ENCODE results near the gene JMJD6. TPM values are rescaled to one million over a fixed set of nuclear protein-coding genes. Genes with fewer than 3 reads are reported as not detected.

The JMJD6 gene
- total and polyA plus RNA-seq, 11 donors: 30.1 to 75.6 (median 39.1) TPM

GRCh38 chr17:76673729-76674128 lies 52.7 kb downstream of the JMJD6 start:
- TF ChIP-seq POLR2A (IDR thresholded peaks at IDR 0.05): no peak
- TF ChIP-seq, protein P1, sequence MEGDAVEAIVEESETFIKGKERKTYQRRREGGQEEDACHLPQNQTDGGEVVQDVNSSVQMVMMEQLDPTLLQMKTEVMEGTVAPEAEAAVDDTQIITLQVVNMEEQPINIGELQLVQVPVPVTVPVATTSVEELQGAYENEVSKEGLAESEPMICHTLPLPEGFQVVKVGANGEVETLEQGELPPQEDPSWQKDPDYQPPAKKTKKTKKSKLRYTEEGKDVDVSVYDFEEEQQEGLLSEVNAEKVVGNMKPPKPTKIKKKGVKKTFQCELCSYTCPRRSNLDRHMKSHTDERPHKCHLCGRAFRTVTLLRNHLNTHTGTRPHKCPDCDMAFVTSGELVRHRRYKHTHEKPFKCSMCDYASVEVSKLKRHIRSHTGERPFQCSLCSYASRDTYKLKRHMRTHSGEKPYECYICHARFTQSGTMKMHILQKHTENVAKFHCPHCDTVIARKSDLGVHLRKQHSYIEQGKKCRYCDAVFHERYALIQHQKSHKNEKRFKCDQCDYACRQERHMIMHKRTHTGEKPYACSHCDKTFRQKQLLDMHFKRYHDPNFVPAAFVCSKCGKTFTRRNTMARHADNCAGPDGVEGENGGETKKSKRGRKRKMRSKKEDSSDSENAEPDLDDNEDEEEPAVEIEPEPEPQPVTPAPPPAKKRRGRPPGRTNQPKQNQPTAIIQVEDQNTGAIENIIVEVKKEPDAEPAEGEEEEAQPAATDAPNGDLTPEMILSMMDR (IDR thresholded peaks at IDR 0.05): no peak
- intact Hi-C loops (cut with DNase I): loop anchor here in 5 of 10 donors (5.0 kb wide), 2 partner anchors 39 to 116 kb away; partner anchors contain the start of gene MXRA7 (in 4 of the 5)

DNA sequence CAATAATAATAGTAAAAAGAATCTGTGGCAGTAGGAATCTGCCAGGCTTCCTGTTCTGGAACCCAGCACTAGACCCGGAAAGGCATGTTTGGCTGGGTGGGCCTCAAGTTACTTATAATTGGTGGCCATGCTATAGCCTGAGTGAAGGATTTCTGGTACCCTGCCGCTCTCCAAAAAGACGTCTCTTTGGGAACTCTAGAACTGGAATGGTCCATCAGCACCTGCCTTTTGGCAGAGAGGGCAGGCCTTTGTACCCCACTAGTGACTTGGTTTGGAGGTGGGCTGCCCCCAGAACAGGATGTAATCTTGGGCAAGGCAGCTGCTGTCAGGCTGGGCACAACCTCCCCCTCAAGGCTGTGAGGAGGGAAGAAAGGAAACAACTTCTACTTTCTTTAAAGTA lies 53.5 kb downstream of the JMJD6 start:
- TF ChIP-seq, protein P1 (IDR thresholded peaks at IDR 0.05): no peak
- no peak for TF ChIP-seq POLR2A (IDR thresholded peaks at IDR 0.05)
- intact Hi-C loops (cut with DNase I): loop anchor here in 5 of 10 donors (5.0 kb wide), 2 partner anchors 39 to 116 kb away; partner anchors contain the start of gene MXRA7 (in 4 of the 5)
- DNase-seq (no peak), ATAC-seq (no peak)
- Histone ChIP-seq H3K4me1 (peaks cover 0 to 26% (median 14%) of the 10 kb centered on the region in 12 donors), H3K36me3 (peaks cover 0 to 29% (median 23%) of the 10 kb centered on the region in 9 donors), H3K4me3 (no peak overlapping the region), H3K27me3 (no peaks in the 10 kb centered on the region), H3K27ac (peak overlapping the region in 3 of 12 donors; percentile 34 to 92 (median 86)), H3K9me3 (no peaks in the 10 kb centered on the region)
- WGBS, 4 donors: 93 to 99% (median 96%) methylated on average over 3 of the region's 3 CpGs

More at GRCh38 chr17:76673729-76674128, 52.7 kb downstream of the JMJD6 start:
- Histone ChIP-seq H3K4me3 (no peak overlapping the region), H3K4me1 (peaks cover 0 to 26% (median 14%) of the 10 kb centered on the region in 12 donors), H3K9me3 (no peaks in the 10 kb centered on the region), H3K36me3 (peaks cover 0 to 34% (median 25%) of the 10 kb centered on the region in 9 donors), H3K27me3 (no peaks in the 10 kb centered on the region), H3K27ac (peak overlapping the region in 1 of 12 donors; percentile 7)
- DNase-seq (no peak), ATAC-seq (no peak)
- 75 to 81% (median 77%) methylated on average over 5 of the region's 5 CpGs for WGBS, 4 donors

- H3K27ac ChIP-seq: peak overlapping the region; percentile 69 to 95 (median 90)
- H3K36me3 ChIP-seq: peaks cover 0 to 23% (median 17%) of the 10 kb centered on the region in 9 donors
- H3K4me3 ChIP-seq: peak overlapping the region; percentile 46 to 79 (median 69)
- 56 to 63% (median 61%) methylated on average over 13 of the region's 13 CpGs for WGBS, 4 donors
- TF ChIP-seq POLR2A (IDR thresholded peaks at IDR 0.05): no peak
- TF ChIP-seq, protein P1 (IDR thresholded peaks at IDR 0.05): no peak
- intact Hi-C loops (cut with DNase I): loop anchor here in 5 of 10 donors (5.0 kb wide), 2 partner anchors 40 to 115 kb away; partner anchors contain the start of gene MXRA7 (in 4 of the 5)
- H3K4me1 ChIP-seq: peaks cover 0 to 26% (median 14%) of the 10 kb centered on the region in 12 donors
- no peaks in the 10 kb centered on the region for H3K27me3 ChIP-seq
- DNase-seq: no peak
- ATAC-seq: no peak
- no peaks in the 10 kb centered on the region for H3K9me3 ChIP-seq
Measured at GRCh38 chr17:76672270-76672851, 54.0 kb downstream of the JMJD6 start.

- DNase-seq (no peak), ATAC-seq (peak in 2 of 4 donors; percentile 1)
- 0% methylated on average over 15 to 19 of the region's 19 CpGs for WGBS, 4 donors
- no peaks in the 10 kb centered on the region for H3K9me3 ChIP-seq
- H3K4me1 ChIP-seq: peaks cover 0 to 26% (median 14%) of the 10 kb centered on the region in 12 donors
- peaks cover 0 to 19% (median 13%) of the 10 kb centered on the region in 9 donors for H3K36me3 ChIP-seq
- intact Hi-C loops (cut with DNase I): loop anchor here in 5 of 10 donors (5.0 kb wide), 2 partner anchors 40 to 115 kb away; partner anchors contain the start of gene MXRA7 (in 4 of the 5)
- TF ChIP-seq, protein P1 (IDR thresholded peaks at IDR 0.05): no peak
- TF ChIP-seq POLR2A (IDR thresholded peaks at IDR 0.05): peak in 1 of 2 donors; percentile 77
- H3K4me3 ChIP-seq: peak overlapping the region; percentile 46 to 79 (median 69)
- H3K27me3 ChIP-seq: no peaks in the 10 kb centered on the region
- H3K27ac ChIP-seq: peak overlapping the region; percentile 69 to 95 (median 90)
Measured at GRCh38 chr17:76671912-76672262, 54.5 kb downstream of the JMJD6 start.
